ENCODE measurements around the gene PLCH1. TPM values are rescaled to one million over a fixed set of nuclear protein-coding genes. Genes with fewer than 3 reads are reported as not detected.
"Not testable (repeated sequence)": the region's sequence is repeated elsewhere in the genome, so short reads cannot be mapped to it uniquely, and the experiment has no call there.

Gene PLCH1
- total RNA-seq, 1 experiment from 2014 or later: 4.1 TPM

DNA sequence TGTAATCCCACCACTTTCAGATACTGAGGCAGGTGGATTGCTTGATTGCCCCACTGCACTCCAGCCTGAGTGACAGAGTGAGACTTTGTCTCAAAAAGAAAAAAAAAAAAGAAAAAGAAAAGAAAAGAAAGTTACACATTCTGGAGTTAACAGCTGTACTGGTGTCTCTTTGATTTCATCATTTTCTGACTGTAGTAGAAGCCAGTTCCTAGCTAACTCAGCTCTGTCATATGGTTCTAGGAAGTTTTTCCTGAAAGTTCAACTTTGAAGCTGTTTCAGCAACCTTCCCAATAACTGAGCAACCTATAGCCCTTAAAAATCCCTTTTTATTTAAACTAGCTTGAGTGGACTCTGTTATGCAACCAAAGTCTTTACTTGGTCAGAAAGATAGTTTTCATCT is 346.8 kb downstream of the PLCH1 start:
- no peak for ATAC-seq
- POLR2A ChIA-PET (ENCODE audit: unreplicated experiment): no interaction called here
- no TSS peak for BruUV-seq (replicated peaks)

DNA sequence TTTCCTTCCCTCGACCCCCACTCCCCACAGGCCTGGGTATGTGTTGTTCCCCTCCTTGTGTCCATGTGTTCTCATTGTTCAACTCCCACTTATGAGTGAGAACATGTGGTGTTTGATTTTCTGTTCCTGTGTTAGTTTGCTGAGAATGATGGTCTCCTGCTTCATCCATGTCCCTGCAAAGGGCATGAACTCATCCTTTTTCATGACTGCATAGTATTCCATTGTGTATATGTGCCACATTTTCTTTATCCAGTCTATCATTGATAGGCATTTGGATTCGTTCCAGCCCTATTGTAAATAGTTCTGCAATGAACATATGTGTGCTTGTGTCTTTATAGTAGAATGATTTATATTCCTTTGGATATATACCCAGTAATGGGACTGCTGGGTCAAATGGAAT is 350.0 kb downstream of the PLCH1 start:
- DNase-seq; H3K27me3 ChIP-seq (ENCODE audit: low read length); H3K79me2 ChIP-seq (ENCODE audit: low read length); ATAC-seq; intact Hi-C loops (cut with micrococcal nuclease); CTCF ChIA-PET; BruUV-seq (replicated peaks); H2AFZ ChIP-seq (ENCODE audit: low read length); H3K36me3 ChIP-seq (ENCODE audit: low read depth, low read length); H3K9ac ChIP-seq (ENCODE audit: low read length); H3F3A ChIP-seq (ENCODE audit: low read length, unreplicated experiment); H3K9me3 ChIP-seq (ENCODE audit: low read length); H3K4me2 ChIP-seq (ENCODE audit: low read length); H3K9me2 ChIP-seq (replicated peaks; ENCODE audit: low read length); H4K20me1 ChIP-seq (ENCODE audit: low read length); H3K4me3 ChIP-seq (ENCODE audit: low read length); POLR2A ChIA-PET (ENCODE audit: unreplicated experiment); H3K27ac ChIP-seq (ENCODE audit: low read length): not testable (repeated sequence)
- peaks cover 16% of the 10 kb centered on the region for H3K4me1 ChIP-seq (ENCODE audit: insufficient read depth, low read length)

More for the DNA sequence above, 346.8 kb downstream of the PLCH1 start:
- no peaks in the 10 kb centered on the region for H3K9me3 ChIP-seq (ENCODE audit: low read length)
- no peaks in the 10 kb centered on the region for H3F3A ChIP-seq (ENCODE audit: low read length, unreplicated experiment)
- no peak overlapping the region for H3K4me2 ChIP-seq (ENCODE audit: low read length)
- H3K4me1 ChIP-seq (ENCODE audit: insufficient read depth, low read length): no peaks in the 10 kb centered on the region
- no peaks in the 10 kb centered on the region for H3K36me3 ChIP-seq (ENCODE audit: low read depth, low read length)
- no peak overlapping the region for H3K9ac ChIP-seq (ENCODE audit: low read length)
- CTCF ChIA-PET: interaction anchor here (0.6 kb wide), 1 partner anchor 18 kb away, joined by 4 read pairs; no protein-coding TSS in a partner anchor
- H2AFZ ChIP-seq (ENCODE audit: low read length): no peak overlapping the region
- TF ChIP-seq, protein P1, sequence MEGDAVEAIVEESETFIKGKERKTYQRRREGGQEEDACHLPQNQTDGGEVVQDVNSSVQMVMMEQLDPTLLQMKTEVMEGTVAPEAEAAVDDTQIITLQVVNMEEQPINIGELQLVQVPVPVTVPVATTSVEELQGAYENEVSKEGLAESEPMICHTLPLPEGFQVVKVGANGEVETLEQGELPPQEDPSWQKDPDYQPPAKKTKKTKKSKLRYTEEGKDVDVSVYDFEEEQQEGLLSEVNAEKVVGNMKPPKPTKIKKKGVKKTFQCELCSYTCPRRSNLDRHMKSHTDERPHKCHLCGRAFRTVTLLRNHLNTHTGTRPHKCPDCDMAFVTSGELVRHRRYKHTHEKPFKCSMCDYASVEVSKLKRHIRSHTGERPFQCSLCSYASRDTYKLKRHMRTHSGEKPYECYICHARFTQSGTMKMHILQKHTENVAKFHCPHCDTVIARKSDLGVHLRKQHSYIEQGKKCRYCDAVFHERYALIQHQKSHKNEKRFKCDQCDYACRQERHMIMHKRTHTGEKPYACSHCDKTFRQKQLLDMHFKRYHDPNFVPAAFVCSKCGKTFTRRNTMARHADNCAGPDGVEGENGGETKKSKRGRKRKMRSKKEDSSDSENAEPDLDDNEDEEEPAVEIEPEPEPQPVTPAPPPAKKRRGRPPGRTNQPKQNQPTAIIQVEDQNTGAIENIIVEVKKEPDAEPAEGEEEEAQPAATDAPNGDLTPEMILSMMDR (conservative IDR thresholded peaks at IDR 0.05; ENCODE audit: low read depth, low read length): no peak
- no peak for TF ChIP-seq EZH2phosphoT487 (IDR thresholded peaks at IDR 0.05; ENCODE audit: borderline replicate concordance, low read length)
- no peak for TF ChIP-seq EZH2 (IDR thresholded peaks at IDR 0.05; ENCODE audit: low read length, unreplicated experiment)
- no peaks in the 10 kb centered on the region for H4K20me1 ChIP-seq (ENCODE audit: low read length)
- H3K27me3 ChIP-seq (ENCODE audit: low read length): no peaks in the 10 kb centered on the region
- no peak overlapping the region for H3K27ac ChIP-seq (ENCODE audit: low read length)
- H3K79me2 ChIP-seq (ENCODE audit: low read length): no peaks in the 10 kb centered on the region
- intact Hi-C loops (cut with micrococcal nuclease): no loop called here
- no peaks in the 10 kb centered on the region for H3K9me2 ChIP-seq (replicated peaks; ENCODE audit: low read length)
- DNase-seq: no peak
- no peak overlapping the region for H3K4me3 ChIP-seq (ENCODE audit: low read length)

DNA sequence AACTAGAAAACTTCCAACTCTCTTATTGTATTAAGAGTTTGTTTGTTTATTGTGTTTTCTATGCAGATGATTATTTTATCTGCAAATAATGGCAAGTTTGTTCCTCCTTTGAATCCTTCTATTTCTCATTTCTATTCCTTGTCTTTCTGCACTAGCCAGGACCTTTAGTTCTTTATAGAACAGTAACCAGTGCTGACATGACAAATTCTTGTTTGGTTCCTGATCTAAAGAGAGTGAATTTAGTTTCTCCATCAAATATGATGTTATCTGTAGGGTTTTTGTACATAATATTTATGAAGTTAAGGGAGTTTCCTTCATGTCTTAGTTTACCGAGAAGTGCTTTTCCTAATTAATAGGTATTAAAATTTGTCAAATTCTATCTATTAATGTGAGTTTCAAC is 350.6 kb downstream of the PLCH1 start:
- intact Hi-C loops (cut with micrococcal nuclease): no loop called here
- no TSS peak for BruUV-seq (replicated peaks)
- H3K9me3 ChIP-seq (ENCODE audit: low read length): no peaks in the 10 kb centered on the region
- no peaks in the 10 kb centered on the region for H3K9me2 ChIP-seq (replicated peaks; ENCODE audit: low read length)
- no peak for ATAC-seq
- H2AFZ ChIP-seq (ENCODE audit: low read length): no peak overlapping the region
- H3K79me2 ChIP-seq (ENCODE audit: low read length): no peaks in the 10 kb centered on the region
- H3K4me2 ChIP-seq (ENCODE audit: low read length): no peak overlapping the region
- H3K27me3 ChIP-seq (ENCODE audit: low read length): no peaks in the 10 kb centered on the region
- no peaks in the 10 kb centered on the region for H3K36me3 ChIP-seq (ENCODE audit: low read depth, low read length)
- peaks cover 16% of the 10 kb centered on the region for H3K4me1 ChIP-seq (ENCODE audit: insufficient read depth, low read length)
- ChIA-PET CTCF (no interaction called here), POLR2A (ENCODE audit: unreplicated experiment) (no interaction called here)
- no peak overlapping the region for H3K27ac ChIP-seq (ENCODE audit: low read length)
- H3F3A ChIP-seq (ENCODE audit: low read length, unreplicated experiment): no peaks in the 10 kb centered on the region
- no peak for DNase-seq
- TF ChIP-seq, protein P1 (conservative IDR thresholded peaks at IDR 0.05; ENCODE audit: low read depth, low read length): no peak
- TF ChIP-seq EZH2 (IDR thresholded peaks at IDR 0.05; ENCODE audit: low read length, unreplicated experiment): no peak
- no peak for TF ChIP-seq EZH2phosphoT487 (IDR thresholded peaks at IDR 0.05; ENCODE audit: borderline replicate concordance, low read length)
- H4K20me1 ChIP-seq (ENCODE audit: low read length): no peaks in the 10 kb centered on the region
- H3K9ac ChIP-seq (ENCODE audit: low read length): no peak overlapping the region
- H3K4me3 ChIP-seq (ENCODE audit: low read length): no peak overlapping the region
